Ishikawa (cell line): ENCODE results near the gene SLA2.

Experiments
- CEBPB ChIP-seq: IDR thresholded peaks from 2 replicates; pipeline ENCODE4 v1.6.1; 2012
- CREB1 ChIP-seq: IDR thresholded peaks from 2 replicates; pipeline ENCODE4 v1.6.1; 2012; ENCODE audit warnings: low read depth
- EGR1 ChIP-seq: IDR thresholded peaks from 2 replicates; pipeline ENCODE4 v1.6.1; 2012
- EP300 ChIP-seq: IDR thresholded peaks from 2 replicates; pipeline ENCODE4 v1.6.1; 2012; ENCODE audit warnings: borderline replicate concordance
- FOXM1 ChIP-seq: IDR thresholded peaks from 2 replicates; pipeline ENCODE4 v1.6.1; 2012; ENCODE audit warnings: low read depth, borderline replicate concordance
- MAX ChIP-seq: IDR thresholded peaks from 2 replicates; pipeline ENCODE4 v1.6.1; 2012
- NFIC ChIP-seq: IDR thresholded peaks from 2 replicates; pipeline ENCODE4 v1.6.1; 2012
- RAD21 ChIP-seq: IDR thresholded peaks from 2 replicates; pipeline ENCODE4 v1.6.1; 2012; ENCODE audit warnings: low read depth
- REST ChIP-seq: IDR thresholded peaks from 2 replicates; pipeline ENCODE4 v1.6.1; 2012; ENCODE audit warnings: low read depth, mild to moderate bottlenecking
- TAF1 ChIP-seq: IDR thresholded peaks from 2 replicates; pipeline ENCODE4 v1.6.1; 2012; ENCODE audit warnings: low read depth, mild to moderate bottlenecking
- TCF12 ChIP-seq: IDR thresholded peaks from 2 replicates; pipeline ENCODE4 v1.6.1; 2012; ENCODE audit warnings: low read depth
- TEAD4 ChIP-seq: IDR thresholded peaks from 2 replicates; pipeline ENCODE4 v1.6.1; 2012
- USF1 ChIP-seq: IDR thresholded peaks from 2 replicates; pipeline ENCODE4 v1.6.1; 2012
- YY1 ChIP-seq: IDR thresholded peaks from 2 replicates; pipeline ENCODE4 v1.6.1; 2012; ENCODE audit warnings: low read depth
- ZBTB7A ChIP-seq: IDR thresholded peaks from 2 replicates; pipeline ENCODE4 v1.6.1; 2012; ENCODE audit warnings: low read depth

SLA2 gene

GRCh38 chr20:36658300-36658699 is 12.3 kb upstream of the SLA2 start:
- TF ChIP-seq YY1 (no peak), NFIC (no peak), CEBPB (no peak), REST (no peak), CREB1 (no peak), EP300 (no peak), FOXM1 (no peak), ZBTB7A (no peak), TCF12 (no peak), USF1 (no peak), EGR1 (no peak), TEAD4 (no peak), RAD21 (no peak), MAX (no peak)

- no peak for TF ChIP-seq EGR1
- TF ChIP-seq ZBTB7A, result no peak
- no peak for TF ChIP-seq TAF1
- no peak for TF ChIP-seq TEAD4
- TF ChIP-seq REST, result no peak
- no peak for TF ChIP-seq EP300
- no peak for TF ChIP-seq TCF12
- no peak for TF ChIP-seq RAD21
- TF ChIP-seq FOXM1, result no peak
Observed at GRCh38 chr20:36656733-36657132, 10.7 kb upstream of the SLA2 start.

- TF ChIP-seq EGR1, result no peak
- TF ChIP-seq FOXM1, result no peak
- no peak for TF ChIP-seq NFIC
- no peak for TF ChIP-seq USF1
- no peak for TF ChIP-seq EP300
- no peak for TF ChIP-seq TCF12
- TF ChIP-seq CEBPB, result no peak
- TF ChIP-seq CREB1, result no peak
- TF ChIP-seq TAF1, result no peak
- TF ChIP-seq YY1, result no peak
- TF ChIP-seq MAX, result no peak
- no peak for TF ChIP-seq TEAD4
- TF ChIP-seq REST, result no peak
- no peak for TF ChIP-seq ZBTB7A
- no peak for TF ChIP-seq RAD21
Observed at GRCh38 chr20:36655004-36655403, 9.0 kb upstream of the SLA2 start.

- TF ChIP-seq NFIC (no peak), CREB1 (no peak), YY1 (no peak), ZBTB7A (no peak), FOXM1 (no peak), MAX (no peak), TAF1 (no peak), TEAD4 (no peak), TCF12 (no peak), EGR1 (no peak), RAD21 (no peak), CEBPB (no peak), USF1 (no peak), EP300 (no peak), REST (no peak)
Observed at GRCh38 chr20:36654506-36654905, 8.5 kb upstream of the SLA2 start.
